NCI-H82 treated with DMSO at 0.1 percent for 48 hours (cell line): ENCODE measurements around the gene UBE2V1.
"Not testable (repeated sequence)": the region's sequence is repeated elsewhere in the genome, so short reads cannot be mapped to it uniquely, and the experiment has no call there.

Experiments
- DNase-seq: peaks from one replicate; lab custom pipeline; 2025; ENCODE audit not compliant: unreplicated experiment; lab: John Stamatoyannopoulos, UW

The UBE2V1 gene

DNA sequence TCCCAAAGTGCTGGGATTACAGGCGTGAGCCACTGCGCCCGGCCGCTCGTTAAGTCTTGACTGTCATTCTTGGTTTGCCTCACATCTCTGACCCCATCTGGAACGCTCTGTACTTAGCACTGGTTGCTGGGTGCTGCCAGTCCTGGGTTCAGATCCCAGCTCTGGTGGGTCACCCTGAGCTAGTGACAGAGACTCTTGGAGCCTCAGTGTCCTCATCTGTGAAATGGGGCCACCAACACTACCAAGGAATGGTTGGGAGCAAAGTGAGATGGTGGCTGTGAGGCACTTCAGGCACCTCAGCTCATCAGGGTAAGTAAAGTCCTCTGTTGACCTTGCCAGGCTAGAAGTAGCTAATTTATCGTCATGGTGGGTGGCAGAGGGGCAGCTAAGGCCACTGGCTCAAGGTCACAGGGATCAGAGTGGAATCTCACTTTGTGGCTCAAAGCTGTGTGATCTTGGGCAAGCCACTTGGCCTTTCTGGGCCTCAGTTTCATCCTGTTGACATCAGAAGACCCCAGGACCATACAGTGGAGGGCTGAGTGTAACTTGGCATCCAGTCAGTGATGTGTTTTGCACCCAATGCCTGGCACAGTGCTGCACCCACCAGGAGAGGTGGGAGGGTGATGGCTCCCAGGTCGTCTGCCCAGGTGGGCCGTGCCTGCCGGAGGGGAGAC lies 46.7 kb downstream of the UBE2V1 start:
- DNase-seq, result no peak

DNA sequence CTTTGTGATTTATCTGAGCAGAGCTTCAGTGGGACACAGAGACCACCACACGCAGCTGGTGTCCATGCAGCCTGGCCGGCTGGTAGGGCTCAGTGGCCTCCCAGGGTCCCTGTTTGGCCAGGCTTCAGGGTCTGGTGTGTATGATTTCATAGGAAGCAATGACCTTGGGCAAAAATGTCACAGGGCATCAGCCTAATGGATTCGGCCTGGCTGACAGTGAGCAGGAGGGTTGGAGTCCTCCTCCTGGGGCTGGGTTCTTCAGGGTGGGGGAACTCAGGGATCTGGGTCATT lies 47.7 kb downstream of the UBE2V1 start:
- no peak for DNase-seq

DNA sequence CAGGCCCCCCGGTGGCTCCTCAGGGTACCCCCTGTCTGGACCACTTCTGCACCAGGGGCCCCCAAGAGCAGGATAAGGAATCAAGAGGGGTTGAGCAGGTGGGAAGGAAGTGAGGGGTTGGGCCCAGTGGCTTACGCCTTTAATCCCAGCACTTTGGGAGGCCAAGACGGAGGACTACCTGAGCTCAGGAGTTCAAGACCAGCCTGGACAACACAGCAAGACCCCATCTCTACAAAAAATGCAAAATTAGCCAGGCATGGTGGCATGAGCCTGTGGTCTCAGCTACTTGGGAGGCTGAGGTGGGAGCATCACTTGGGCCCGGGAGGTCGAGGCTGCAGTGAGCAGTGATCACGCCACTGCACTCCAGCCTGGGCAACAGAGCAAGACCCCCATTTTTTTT lies 49.2 kb downstream of the UBE2V1 start:
- DNase-seq, result not testable (repeated sequence)

DNA sequence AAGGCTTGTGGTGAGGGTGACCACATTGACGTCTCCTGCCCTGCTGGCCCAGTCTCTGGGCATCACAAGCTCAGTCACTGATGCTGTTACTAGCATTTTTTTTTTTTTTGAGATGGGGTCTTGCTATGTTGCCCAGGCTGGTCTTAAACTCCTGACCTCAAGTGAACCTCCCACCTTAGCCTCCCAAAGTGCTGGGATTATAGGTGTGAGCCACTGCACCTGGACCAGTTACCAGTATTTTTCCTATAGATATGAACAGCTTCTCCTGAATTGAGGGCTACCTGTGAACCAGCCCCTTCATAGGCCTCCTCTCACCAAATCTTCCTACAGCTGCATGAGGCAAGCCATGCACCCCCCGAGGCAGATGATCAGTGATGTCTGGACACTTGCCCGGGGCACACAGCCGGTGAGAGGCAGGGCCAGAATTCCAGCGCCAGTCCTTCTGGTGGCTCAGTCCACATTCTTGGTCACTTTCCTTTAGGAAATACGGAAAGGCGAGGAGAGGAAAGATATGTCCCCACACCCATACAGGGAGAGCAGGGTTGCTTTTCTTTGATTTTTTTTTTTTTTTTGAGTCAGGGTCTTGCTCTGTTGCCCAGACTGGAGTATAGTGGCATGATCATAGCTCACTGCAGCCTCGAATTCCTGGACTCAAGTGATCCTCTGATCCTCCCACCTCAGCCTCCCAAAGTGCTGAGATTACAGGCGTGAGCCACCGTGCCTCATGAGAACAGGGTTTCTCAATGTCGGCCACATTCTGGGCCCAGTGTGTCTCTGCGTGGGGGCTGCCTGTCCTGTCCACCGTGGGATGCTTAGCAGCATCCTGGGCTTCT lies 50.7 kb downstream of the UBE2V1 start:
- no peak for DNase-seq

DNA sequence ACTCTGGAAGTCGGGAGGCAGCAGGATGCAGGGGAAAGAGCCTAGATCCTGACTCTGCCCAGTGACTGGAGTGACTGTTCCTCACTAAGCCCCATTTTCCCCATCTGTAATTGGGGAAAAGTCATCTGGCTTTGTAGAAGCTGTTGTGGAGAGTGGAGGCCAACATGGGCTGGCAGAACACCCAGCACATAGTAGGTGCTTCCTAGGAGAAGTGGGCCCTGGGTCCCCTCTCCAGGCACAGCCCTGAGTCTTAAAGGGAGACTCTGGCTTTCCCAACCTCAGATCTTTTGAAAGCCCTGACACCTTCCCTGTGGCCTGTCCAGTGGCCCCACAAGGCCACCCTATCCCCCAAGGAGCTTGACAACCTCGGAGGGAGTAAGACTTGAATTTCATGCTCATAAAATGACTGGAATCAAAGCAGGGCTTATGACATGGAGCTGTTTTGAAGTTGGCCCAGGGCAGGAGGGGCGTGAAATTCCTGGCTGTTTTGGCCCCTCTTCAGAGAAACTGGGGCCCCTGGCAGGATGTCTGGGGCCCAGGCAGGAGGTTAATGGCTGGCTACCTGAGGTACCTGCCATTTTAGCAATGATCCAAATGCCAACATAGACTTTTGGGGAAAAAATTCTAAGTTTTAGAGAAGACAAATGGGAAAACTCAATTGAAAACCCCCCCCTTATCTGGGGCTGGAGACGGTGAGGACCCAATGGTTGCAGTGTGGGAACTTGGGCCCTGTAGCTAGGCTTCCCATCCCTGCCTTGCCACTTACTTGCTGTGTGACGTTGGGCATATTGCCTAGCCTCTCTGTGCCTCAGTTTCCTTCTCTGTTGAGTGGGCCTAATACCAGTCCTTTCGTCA lies 51.6 kb downstream of the UBE2V1 start:
- no peak for DNase-seq

- DNase-seq, result no peak
Observed at GRCh38 chr20:50058662-50059402, 54.1 kb downstream of the UBE2V1 start.

- DNase-seq, result no peak
Observed at GRCh38 chr20:50057714-50058053, 55.3 kb downstream of the UBE2V1 start.

DNA sequence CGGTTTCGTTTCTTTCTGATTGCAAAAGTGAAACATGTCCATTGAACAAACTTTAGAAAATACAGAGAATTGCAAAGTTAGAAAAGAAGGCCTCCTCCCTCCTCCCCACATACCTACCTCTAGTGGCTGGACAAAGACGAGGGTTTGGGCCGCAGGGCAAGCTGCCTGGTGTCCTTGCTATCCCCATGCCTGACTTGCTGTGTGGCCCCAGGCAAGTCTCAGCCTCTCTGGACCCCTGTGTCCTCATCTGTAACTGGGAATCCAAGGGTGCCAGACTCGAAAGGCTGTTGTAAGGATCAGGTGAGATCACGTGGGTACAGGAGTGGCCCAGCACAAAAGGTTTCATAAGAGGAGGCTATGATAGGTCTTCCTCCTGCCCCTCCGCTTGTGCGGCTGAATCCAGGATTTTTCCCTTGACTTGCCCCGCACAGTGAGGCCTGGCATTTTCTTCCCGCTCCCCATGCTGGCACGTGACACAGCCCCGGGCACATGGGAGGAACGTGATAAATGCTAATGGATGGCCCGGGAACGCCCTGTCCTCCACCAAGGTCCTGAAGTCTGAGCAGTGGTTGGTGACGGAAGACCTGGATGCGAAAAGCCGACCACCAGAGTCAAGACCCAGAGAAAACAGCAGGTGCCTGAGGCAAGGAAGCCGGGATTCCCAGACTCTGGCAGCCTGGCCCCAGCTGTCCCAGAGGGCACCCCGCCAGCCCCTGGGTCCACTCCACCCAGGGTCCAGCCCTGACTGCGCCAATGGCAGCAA lies 55.8 kb downstream of the UBE2V1 start:
- no peak for DNase-seq

DNA sequence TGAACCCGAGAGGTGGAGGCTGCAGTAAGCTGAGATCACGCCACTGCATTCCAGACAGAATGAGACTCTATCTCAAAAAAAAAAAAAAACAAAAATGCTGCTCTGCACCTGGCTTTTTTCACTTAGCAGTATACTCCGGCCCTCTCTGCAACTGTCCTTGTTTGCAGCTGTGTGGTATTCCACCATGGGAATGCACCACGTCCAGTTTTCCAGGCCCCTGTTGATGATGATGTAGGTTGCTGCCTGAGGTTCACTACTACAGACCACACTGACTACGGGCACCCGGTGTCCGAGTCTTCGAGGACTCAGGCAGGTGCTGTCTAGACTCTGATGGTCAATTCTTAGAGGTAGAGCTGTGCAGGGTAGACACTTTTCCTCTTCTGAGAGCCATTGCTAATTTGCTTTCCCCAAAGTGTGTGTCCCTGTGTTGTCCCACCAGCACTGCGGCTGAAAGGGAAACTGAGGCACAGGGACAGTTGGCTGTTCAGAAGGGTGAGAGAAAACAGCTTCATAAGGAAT lies 56.5 kb downstream of the UBE2V1 start:
- no peak for DNase-seq

DNA sequence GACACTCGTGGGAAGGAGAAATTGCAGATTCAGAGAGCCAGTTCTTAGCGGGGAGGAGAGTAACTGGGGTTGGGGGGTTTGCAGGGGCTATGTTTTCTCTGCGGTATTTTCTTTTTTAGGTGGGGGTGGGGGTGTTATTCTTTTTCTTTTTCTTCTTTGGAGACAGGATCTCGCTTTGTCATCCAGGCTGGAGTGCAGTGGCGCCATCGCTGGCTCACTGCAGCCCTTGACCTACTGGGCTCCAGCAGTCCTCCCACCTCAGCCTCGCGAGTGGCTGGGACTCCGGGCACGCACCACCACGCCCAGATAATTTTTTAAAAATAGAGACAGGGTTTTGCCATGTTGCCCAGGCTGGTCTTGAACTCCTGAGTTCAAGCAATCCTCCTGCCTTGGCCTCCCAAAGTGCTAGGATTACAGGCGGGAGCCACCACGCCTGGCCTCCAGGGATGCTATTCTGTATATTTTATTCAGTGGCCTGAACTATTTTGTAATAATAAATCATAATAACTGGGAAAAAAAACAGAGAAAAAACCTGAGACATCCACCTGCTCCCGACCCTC lies 57.3 kb downstream of the UBE2V1 start:
- no peak for DNase-seq

DNA sequence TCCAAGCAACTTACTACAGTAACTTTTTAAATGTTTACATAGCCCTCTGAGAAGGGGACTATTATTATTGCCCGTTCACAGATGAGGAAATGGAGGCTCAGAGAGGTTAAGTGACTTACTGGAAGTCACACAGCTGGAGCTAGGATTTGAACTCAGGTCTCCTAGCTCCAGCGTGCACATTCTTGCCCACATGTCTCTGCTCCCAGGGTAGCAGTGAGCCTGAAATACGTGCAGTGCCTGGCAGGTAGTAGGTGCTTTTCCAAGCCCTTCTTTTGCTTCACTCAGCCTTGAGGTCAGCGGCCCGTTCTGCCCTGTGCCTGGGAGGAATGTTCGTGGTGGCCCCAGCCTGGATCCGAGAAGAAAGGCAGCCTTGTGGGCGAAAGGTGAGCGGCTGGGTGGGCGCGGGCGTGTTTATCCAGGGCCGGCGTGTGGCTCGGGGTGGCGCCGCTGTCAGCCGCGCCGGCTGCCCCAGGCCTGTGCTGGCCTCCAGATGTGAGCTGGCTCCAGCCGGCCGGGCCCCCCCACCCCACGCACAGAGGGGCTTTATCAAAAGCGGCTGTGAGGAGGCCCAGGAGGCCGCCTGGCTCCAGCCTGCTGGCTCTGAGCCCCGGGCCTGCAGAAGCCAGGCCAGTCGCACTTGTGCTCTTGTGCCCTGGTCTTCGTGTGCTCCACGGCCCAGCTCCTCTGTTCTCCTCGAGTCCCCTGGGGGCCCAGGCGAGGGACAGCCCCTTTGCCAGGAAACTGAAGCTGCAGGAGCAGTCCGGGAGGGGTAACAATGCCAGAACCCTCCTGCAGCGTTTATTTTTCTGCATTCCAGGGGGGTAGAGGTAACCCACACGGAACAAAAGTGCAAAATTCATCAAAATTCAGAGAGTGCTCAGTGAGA lies 58.1 kb downstream of the UBE2V1 start:
- DNase-seq, result no peak

- DNase-seq, result no peak
Observed at GRCh38 chr20:50054231-50054547, 58.8 kb downstream of the UBE2V1 start.

- DNase-seq, result no peak
Observed at GRCh38 chr20:50053362-50054230, 59.4 kb downstream of the UBE2V1 start.

DNA sequence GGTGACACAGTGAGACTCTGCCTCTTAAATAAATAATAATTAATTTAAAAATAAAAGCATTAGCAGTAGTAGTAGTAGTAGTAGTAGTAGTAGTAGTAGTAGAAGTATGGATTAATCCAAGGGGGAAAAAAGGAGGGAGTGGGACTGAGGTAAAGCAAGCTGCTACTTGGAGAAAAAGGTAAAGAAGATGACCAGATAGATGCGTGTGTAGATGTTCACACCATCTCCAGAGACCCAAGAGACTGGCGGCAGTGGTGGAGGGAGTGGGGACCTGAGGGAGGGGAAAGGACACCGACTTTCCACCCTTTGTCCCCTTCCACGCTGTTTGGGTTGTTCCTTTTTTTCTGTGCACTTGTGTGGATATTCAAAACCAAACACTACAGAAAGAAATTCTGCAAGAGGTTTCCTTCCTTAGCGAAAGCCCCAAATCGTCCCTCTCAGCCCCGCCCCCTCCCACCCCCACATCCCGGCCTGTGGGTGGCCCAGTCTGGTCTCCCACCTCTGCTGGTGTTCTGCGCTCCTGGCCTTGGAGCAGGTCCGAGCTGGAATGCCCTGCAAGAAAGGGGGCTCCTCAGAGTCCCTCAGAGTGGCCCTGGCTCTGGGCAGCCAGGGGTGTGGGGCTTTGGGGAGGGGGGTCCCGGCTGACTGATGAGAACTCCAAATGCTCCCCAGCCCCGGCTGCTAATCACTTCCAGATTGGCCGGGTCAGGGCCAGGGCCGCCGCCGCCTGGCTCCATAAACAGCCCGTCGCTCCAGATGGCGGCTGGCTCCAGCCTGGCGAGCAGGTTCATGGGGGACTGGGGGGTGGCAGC lies 60.2 kb downstream of the UBE2V1 start:
- DNase-seq, result peak; percentile 41

DNA sequence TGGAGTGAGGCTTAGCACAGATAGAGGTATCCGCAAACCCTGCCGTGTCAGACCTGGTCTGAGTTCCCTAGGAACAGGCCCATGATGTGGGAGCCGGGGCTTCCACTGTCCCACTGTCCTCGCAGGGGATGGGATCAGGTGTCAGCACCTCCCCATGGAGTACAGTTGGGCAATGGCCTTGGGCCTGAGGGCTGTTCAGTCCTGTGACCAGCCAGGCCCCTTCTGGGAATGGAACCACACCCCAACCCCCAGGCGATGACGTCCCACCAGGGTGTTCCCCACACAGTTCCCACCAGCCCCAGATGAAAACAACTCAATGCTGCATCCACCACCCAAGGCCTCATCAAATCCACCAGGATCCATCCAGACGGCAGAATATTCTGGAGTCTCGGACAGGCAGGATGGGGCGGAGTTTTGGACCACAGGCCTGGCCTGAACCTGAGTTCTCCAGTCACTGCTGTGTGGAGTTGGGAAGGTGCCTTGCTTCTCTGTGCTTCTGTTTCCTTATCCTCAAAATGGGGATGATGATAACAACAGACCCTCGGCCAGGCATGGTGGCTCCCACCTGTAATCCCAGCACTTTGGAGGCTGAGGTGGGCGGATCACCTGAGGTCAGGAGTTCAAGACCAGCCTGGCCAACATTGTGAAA lies 62.2 kb downstream of the UBE2V1 start:
- no peak for DNase-seq

- no peak for DNase-seq
Observed at GRCh38 chr20:50050214-50050613, 62.7 kb downstream of the UBE2V1 start.
